ENCODE results near the gene PFN1.
"Not testable (repeated sequence)": the region's sequence is repeated elsewhere in the genome, so short reads cannot be mapped to it uniquely, and the experiment has no call there.

Gene PFN1

DNA sequence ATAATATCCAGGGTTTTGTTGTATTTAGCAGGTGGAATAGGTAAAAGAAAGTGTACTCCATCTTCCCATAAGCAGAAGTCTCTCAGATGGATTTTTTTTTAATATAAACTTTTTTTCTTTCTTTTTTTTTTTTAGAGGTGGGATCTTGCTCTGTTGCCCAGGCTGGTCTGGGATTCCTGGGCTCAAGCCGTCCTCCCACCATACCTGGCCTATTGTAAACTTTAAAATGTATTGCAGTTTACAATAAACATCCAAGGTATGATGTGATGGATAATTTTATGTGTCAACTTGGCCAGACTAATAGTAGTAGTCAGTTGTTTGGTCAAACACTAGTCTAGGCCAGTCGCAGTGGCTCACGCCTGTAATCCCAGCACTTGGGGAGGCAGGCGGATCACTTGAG, 27.0 kb downstream of the PFN1 start:
- DNase-seq (ENCODE audit: low read depth) = no peak

DNA sequence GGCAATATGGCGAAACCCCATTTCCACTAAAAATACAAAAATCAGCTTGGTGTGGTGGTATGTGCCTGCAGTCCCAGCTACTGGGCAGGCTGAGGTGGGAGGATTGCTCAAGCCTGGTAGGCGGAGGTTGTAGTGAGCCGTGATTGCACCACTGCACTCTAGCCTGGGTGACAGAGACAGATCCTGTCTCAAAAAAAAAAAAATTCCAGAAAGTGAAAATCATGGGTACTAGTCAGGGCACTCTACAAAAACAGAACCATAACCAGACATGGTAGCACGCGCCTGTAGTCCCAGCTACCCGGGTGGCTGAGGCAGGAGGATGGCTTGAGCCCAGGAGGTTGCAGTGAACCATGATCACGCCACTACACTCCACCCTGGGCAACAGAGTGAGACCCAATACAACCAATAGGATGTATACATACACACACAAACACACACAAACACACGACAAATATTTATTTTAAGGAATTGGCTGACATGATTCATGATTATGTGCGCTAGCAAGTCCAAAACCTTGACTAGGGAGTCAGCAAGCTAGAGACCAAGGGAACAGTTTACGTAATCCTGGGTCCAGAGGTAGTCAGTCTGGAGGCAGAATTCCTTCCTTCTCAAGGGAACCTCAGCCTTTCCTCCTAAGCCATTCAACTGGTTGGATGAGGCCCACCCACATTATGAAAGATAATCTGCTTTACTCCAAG, 27.8 kb downstream of the PFN1 start:
- DNase-seq (ENCODE audit: low read depth) = no peak

DNA sequence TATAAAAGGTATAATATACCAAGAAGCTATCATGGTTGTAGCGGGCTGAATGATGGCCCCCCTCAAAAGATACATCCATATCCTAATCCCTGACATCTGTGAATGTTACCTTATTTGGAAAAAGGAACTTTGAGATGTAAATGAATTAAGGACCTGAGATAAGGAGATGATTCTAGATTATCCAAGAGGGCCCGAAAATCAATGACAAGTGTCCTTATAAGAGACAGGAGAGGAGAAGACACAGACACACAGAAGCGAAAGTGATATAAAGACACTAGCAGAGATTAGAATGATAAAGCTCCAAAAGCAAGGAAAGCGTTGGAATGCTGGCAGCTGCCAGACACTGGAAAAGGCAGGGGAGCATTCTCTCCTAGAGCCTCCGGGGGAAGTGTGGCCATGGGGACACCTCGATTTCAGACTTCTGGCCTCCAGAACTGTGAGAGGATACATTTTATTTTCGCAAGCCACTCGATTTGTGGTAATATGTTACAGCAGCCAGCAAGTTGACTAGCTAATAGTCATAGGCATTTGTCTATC, 28.8 kb downstream of the PFN1 start:
- DNase-seq (ENCODE audit: low read depth) = no peak

DNA sequence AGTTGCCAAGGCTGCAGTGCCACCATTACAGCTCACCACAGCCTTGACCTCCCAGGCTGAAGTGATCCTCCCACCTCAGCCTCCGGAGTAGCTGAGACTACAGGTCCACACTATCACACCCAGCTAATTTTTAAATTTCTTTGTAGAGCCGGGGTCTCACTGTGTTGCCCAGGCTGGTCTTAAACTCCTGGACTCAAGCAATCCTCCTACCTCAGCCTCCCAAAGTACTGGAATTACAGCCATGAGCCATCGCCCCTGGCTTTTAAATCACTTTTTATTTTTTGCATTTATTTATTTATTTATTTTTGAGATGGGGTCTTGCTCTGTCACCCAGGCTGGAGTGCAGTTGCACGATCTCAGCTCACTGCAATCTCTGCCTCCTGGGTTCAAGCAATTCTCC, 33.8 kb downstream of the PFN1 start:
- DNase-seq (ENCODE audit: low read depth) = not testable (repeated sequence)

DNA sequence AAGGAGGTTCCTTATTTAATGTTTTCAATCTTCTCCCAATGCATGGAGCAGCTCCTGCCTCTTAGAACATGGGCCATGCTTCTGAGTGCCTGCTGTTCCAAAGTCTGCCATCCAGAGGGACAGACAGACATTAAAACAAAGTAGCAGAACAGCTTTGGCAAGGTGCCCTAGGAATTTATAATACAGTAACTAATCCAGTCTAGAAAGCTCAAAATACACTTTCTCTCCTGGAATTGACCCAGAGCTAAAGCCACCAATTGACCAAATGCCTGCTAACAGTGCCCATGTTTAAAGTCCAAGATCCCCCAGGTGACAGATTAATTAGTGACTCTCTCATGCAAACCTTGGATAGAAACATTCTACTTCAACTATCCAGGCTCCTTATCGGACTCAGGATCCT, 34.3 kb downstream of the PFN1 start:
- DNase-seq (ENCODE audit: low read depth) = peak; percentile 35

DNA sequence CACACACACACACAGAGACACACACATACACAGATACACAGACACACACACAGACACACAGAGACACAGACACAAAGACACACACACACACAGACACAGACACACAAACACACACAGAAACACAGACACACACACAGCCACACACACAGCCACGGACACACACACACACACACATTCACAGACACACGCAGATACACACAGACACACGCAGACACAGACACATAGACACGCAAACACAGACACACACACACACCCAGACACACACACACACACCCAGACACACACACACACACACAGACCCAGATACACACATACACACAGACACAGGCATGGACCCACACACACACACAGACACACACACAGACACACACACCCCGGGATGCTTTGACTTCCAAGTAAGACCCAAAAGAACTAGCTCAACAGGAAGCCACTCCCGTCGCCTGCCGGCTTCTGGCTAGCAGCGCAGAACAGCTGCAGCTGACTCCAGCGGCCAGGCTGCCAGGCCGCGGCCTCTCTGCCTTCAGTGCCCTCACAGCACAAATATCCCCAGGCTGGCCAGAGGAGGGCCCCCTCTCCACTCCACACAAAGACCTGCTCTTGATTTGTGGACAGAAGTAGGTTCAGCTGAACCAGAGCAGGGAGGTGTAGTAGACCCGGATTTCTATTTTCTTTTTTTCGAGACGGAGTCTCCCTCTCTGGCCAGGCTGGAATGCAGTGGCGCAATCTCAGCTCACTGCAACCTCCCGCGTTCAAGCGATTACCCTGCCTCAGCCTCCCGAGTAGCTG, 39.4 kb downstream of the PFN1 start:
- peak; percentile 92 for DNase-seq (ENCODE audit: low read depth)

DNA sequence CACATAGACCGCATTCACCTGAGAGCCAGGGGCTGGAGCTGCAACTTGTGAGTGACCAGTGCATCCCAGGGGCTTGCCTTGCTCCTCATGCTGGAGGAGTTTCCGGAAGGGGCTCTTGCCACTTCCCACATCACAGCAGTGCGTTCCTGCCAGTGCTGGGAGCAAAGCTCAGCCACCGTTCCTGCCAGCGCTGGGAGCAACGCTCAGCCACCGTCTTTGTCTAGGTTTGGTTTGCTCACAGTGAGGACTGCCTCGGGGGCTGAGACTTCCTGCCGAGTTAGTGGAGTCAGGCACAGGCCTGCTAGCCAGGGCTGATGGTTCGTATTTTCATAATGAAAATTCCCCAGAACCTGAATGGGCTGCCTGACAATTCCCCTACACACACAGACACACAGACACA, 40.0 kb downstream of the PFN1 start:
- DNase-seq (ENCODE audit: low read depth) = peak; percentile 59

DNA sequence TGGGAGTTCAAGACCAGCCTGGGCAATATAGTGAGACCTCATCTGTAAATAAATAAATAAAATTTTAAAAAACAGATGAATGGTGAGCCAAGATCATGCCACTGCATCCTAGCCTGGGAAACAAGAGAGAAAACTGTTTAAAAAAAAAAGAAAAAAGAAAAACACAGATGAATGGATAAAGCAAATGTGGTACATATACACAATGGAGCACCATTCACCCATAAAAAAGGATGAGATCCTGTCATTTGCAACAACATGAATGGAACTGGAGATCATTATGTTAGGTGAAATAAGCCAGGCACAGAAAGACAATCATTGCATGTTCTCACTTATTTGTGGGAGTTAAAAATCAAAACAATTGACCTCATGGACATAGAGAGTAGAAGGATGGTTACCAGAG, 41.7 kb downstream of the PFN1 start:
- DNase-seq (ENCODE audit: low read depth) = not testable (repeated sequence)

DNA sequence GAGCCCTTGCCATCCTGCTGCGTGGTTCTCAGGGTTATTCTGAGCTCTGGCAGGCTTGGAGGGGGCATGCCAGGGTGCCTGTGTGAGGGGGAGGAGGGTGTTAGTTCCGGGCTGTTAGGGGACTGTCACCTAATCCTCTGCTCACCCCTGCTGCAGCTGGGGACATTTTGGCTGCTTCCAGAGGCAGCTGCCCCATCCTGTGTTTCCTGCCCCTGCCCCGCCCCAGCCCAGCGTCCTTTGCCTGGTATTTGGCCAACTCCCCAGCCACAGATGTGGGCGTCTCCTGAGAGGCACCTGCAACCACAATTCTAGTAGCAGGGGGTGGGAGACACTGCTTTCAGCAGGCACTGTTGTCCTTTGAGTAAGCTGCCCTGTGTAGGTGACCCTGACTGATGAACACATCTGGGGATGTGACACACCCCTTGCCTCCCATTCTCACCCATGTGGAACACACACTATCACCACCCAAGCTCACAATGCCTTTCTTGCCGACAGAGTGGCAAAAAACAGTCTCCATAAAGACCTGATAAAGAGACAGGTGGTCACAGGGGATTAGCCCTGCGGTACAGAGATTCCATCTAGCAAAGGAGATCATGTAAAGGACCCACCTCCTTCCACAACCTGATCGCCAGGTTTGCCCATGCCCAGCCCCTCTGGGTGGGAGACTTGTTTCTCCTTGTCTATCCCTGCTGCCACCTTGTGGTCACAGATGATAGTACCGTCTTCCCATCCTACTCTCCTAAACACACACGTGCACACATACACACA, 45.1 kb downstream of the PFN1 start, which contains the start of gene CHRNE:
Gene CHRNE, minus strand, starts transcription at position 48 of the 768 bp plus-strand sequence. Its CDS starts 35 bp downstream, at position 13.
- DNase-seq (ENCODE audit: low read depth) = peak; percentile 81

DNA sequence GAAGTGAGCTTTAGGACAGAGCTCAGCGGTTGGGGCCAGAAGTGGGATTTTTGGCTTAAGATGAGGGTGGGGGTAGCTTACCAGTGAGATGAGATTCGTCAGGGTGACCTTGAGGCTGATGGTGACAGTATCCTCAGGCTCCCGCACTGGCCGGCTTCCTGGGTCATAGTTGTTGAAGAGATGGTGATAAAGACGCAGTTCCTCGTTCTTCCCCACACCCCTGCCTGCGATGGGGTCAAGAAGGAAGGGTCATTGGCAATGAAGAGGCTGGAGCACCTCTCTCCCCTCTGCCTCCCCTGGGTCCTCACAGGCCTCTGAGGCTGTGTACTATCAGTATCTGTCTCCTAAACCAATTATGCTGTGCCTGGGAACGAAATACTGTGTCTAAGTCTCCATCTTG, 45.8 kb downstream of the PFN1 start:
- no peak for DNase-seq (ENCODE audit: low read depth)

DNA sequence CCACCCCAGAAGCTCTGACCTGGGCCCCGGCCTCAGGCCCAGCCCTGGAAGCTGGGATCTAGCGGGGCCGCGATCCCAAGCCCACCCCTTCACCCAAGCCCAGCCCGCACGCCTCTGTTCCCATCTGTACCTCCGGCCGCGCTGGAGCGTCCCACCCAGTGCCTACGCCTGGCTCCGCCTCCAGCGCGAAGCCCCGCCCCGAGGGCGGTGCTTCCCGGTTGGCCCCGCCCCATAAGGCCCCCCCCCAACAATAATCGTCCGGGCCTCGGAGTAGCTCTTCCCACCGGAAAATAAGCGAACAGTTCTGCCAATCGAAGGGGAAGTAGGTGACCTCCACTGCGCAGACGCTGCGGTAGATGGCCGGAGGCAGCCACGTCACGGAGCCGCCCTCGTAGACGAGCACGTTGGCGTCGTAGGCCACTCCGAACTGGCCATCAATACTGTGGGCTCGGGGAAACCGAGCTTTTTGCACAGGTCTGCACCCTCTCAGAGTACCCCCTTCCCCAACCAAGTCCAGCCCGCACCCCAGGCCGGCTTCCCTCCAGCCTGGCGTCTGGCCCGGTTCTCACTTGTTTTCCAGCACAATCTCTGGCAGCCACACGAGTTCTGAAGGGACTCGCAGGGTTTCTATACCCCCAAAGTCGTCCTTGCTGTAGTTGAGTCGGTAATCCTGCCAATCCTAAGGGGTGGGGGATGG, 46.5 kb downstream of the PFN1 start:
- DNase-seq (ENCODE audit: low read depth) = no peak

DNA sequence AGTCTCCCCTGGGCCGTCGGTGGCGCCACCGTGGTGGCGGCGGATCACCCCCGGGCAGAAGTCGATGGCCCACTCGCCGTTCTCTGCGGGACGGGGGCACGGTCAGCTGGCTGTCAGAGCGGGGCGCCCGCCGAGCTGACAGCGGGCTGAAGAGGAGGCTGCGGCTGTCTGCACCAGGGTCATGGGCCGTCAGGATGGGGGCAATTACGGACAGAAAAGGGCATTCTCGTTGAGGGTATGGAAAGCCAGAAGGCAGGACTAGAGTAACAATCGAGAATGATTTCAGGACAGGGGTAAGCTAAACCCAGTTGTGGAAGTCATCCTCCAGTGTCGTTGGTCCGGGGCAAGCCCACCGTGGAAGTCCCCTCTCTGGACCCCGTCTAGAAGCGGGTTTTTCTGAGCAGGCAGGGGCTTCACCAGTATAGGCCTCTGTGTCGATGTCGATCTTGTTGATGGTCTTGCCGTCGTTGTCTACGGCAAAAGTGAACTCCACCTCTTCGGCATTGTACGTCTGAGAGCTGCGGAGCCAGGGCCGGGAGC, 47.2 kb downstream of the PFN1 start:
- no peak for DNase-seq (ENCODE audit: low read depth)

DNA sequence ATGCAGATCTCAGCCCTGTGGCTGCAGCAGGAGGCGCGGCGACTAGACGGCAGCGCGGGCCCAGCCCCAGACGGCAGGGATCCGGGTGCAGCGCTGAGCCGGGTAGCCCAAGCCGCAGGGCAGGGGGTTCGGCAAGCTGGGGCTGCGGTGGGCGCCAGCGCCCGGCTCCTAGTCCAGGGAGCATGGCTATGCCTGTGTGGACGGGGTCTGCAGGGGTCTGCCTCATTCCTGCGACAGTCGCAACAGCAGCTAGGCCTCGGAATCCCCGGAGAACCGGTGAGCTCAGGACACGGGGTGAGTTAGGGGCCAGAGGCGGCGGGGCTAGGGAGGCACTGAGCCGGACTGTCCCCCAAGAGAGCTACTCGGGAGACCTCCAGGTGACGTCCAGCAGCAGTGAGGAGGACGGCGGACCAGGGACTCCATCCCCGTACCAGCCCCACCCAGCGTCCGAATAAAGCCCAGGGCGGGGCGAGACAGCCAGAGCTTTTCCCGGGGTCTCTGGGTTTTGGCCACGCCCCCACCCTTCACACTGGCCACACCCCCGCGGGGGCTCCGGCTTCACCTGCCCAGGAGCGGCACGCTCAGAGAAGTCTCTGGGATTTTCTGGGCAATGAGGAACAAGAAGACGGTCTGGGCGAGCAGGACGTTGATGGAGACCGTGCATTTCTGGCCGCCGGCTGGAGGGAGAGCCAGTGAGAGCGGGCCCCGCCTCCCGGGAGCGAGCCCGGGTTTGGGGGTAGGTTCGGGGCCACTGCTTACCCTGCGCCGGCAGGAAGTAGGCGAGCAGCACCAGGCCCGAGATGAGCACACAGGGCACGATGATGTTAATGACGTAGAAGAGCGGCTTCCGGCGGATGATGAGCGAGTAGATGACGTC, 47.9 kb downstream of the PFN1 start:
- no peak for DNase-seq (ENCODE audit: low read depth)

DNA sequence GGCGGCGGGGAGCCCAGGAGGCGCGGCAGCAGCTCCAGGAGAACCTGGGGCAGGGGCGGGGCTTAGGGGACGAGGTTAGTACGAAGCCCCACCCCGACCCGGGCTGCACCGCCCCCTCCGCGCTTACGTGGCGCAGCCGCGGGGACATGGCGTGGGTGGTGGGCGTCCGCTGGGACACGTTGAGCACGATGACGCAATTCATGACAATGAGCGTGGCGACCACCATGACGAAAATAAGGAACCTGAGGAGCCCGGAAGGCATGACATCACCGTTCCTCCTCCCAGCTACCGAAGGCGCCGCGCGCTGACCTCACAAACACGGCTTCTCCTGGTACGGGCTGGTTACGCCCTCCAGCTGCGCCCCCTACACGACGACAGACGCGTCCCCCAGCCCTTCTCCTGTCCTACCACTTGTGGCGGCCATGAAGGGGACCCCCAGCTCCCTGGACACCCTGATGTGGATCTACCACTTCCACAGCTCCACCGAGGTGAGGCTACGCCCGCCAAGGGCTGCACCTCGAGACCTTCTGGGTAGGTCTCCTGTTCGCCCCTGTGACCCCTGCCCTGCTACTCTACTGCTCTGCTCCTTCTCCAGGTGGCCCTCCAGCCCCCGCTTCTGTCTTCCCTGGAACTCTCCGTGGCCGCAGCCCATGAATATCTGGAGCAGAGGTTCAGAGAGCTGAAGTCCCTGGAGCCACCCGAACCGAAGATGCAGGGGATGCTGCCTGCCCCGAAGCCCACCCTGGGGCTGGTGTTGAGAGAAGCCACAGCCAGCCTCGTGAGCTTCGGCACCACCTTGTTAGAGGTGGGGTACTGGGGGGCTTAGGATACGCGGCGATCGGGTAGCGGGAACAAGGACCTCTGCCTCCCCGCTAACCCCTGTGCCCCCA, 48.7 kb downstream of the PFN1 start, which contains the start of gene C17orf107:
Gene C17orf107, plus strand, starts transcription at position 196 of the 890 bp plus-strand sequence. Its CDS starts 227 bp downstream, at position 423.
- DNase-seq (ENCODE audit: low read depth) = peak; percentile 52

DNA sequence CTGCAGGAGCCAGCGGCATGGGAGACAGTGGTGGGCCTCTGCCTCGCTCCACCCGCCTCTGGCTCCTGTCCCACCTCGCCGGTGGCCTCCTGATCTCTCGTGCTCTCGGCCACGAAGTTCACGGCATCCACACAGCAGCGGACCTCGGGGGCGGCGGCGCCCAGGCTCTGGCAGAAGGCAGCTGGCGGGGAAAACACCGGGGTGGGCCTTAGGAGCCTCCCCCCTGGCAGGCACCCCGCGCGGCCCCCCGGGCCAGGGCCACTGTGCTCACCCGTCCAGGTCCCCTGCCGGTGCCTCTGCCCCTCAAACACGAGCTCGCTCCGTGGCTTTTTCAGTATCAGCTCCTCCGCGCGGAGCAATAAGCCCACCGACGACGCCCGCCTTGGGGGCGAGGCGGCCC, 49.4 kb downstream of the PFN1 start:
- DNase-seq (ENCODE audit: low read depth) = no peak

DNA sequence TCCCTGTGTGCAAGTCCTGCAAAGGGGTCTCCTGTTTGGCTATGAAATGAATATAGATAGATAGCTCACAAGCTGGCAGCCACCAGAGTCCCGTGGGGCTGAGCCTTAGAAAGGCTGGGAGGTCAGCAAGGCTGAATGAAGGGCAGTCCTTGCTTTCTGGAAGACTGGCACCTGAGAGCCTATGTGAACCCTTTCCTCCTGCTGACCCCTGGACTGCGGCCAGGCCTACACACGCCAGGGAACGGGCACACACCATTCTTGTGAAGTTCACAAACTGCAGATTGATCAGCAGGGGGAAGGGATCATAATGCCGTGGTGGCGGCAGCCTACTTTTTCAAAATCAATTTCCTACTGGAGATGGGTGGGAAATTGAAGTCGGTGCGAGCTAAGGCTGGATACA, 50.0 kb downstream of the PFN1 start:
- DNase-seq (ENCODE audit: low read depth) = no peak

DNA sequence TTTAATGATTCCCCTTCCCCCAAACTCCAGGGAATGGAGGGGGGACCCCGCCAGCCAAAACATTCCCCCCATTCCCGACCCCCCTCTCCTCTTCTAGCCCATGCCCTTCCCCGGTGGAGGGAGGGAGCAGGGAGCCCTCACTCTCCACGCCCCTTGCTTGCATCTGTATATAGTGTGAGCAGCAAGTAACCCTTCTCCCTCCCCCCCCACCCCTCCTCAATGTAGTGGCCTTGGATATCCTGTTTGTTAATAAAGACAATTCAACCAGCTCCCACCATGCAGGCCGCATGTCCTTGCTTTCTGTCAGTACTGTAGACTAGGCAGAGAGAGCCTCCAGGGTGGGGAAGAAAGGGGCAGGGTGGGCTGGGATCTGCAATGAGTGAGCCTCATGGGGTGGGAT, 50.5 kb downstream of the PFN1 start:
- DNase-seq (ENCODE audit: low read depth) = no peak

DNA sequence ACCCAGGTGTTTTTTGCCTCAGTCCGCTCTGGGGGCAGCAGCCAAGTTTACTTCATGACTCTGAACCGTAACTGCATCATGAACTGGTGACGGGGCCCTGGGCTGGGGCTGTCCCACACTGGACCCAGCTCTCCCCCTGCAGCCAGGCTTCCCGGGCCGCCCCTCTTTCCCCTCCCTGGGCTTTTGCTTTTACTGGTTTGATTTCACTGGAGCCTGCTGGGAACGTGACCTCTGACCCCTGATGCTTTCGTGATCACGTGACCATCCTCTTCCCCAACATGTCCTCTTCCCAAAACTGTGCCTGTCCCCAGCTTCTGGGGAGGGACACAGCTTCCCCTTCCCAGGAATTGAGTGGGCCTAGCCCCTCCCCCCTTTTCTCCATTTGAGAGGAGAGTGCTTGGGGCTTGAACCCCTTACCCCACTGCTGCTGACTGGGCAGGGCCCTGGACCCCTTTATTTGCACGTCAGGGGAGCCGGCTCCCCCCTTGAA, 51.1 kb downstream of the PFN1 start:
- DNase-seq (ENCODE audit: low read depth) = no peak

Measured in ELR (cell line).